ENCODE results near the gene ISYNA1.

- TF ChIP-seq CTCF (IDR thresholded peaks at IDR 0.05; ENCODE audit: low read depth, low read length, poor library complexity, severe bottlenecking) (no peak), EZH2phosphoT487 (IDR thresholded peaks at IDR 0.05; ENCODE audit: borderline replicate concordance, low read length) (no peak)
Measured at GRCh38 chr19:18460900-18461299, 23.0 kb upstream of the ISYNA1 start.

Data from DOHH2 (cell line).